Testis (tissue), 3 donors: ENCODE data around the gene RHCE. TPM values are rescaled to one million over a fixed set of nuclear protein-coding genes. Genes with fewer than 3 reads are reported as not detected.

Source experiments
- DNase-seq: peaks from one replicate; pipeline ENCODE4 v3.0.0-alpha.2; 2019
- H3K27ac ChIP-seq, 2 donors: fragments of 200-600 bp; sonication (generic); one replicate each; pipeline ENCODE4 v1.5.1; 2019
- H3K27me3 ChIP-seq: fragments of 200-600 bp; sonication (generic); one replicate; pipeline ENCODE4 v1.5.1; 2019
- H3K36me3 ChIP-seq: fragments of 200-600 bp; sonication (generic); one replicate; pipeline ENCODE4 v1.5.1; 2017; ENCODE audit warnings: low read depth; ENCODE audit errors: missing control alignments
- H3K4me1 ChIP-seq: fragments of 200-600 bp; sonication (generic); one replicate; pipeline ENCODE4 v1.5.1; 2019
- H3K4me3 ChIP-seq, 2 donors: fragments of 200-600 bp; sonication (generic); one replicate each; pipeline ENCODE4 v1.5.1; 2017 to 2019
- H3K9me3 ChIP-seq: fragments of 200-600 bp; sonication (generic); one replicate; pipeline ENCODE4 v1.5.1; 2017
- CTCF ChIP-seq, 3 experiments: fragments of 450-650 bp in 2 of 3; fragments of 200-600 bp in 1 of 3; sonication (generic) in 1 of 3; IDR thresholded peaks; one replicate each; pipeline ENCODE4 v1.5.1; 2016 to 2019; ENCODE audit warnings: antibody characterized with exemption in 3 of 3, mild to moderate bottlenecking in 2 of 3, moderate library complexity in 1 of 3
- POLR2A ChIP-seq: fragments of 450-650 bp; IDR thresholded peaks from one replicate; pipeline ENCODE4 v1.6.1; 2017; ENCODE audit warnings: antibody characterized with exemption, mild to moderate bottlenecking, moderate library complexity
- WGBS, 2 donors: methylation state at CpG; one replicate each; pipeline ENCODE4 v1.1.5; 2018; 5-methylcytosine and 5-hydroxymethylcytosine counted together
- intact Hi-C: fragments of 100-400 bp; cut with DNase I; formaldehyde crosslinking; loops from one replicate; pipeline ENCODE4 v1.15.1; 2023; ENCODE audit warnings: low total_unique reads
- polyA plus RNA-seq: library from polyadenylated mRNA; stranded (reverse); fragments of 350-450 nt; fragmentation: Illumina TruSeq; extraction: RNeasy Lipid Tissue Mini Kit (QIAGEN cat#74804); gene quantifications from one replicate; pipeline ENCODE4 v1.2.3, GENCODE V29; 2014; ENCODE audit warnings: low read depth, low replicate concordance; ENCODE audit not compliant: insufficient read depth
- total RNA-seq, 2 donors: library from RNA; depleted of rRNA; stranded (reverse); fragments of >200 nt; gene quantifications; one replicate each; pipeline ENCODE4 v1.2.3, GENCODE V29; 2016

RHCE gene
- total and polyA plus RNA-seq, 3 donors from 2014 or later = 1.2 to 4.2 (median 3.9) TPM

GRCh38 chr1:25360596-25361581 is 59.7 kb downstream of the RHCE start:
- Histone ChIP-seq H3K27me3 (no peaks in the 10 kb centered on the region), H3K36me3 (no peaks in the 10 kb centered on the region), H3K9me3 (no peaks in the 10 kb centered on the region), H3K4me3 (no peak overlapping the region), H3K4me1 (no peaks in the 10 kb centered on the region), H3K27ac (no peak overlapping the region)
- no peak for TF ChIP-seq CTCF (IDR thresholded peaks at IDR 0.05)
- no peak for TF ChIP-seq POLR2A
- intact Hi-C loops = no loop called here
- 89 to 95% methylated on average over 7 of the region's 7 CpGs for WGBS, 2 donors
- no peak for DNase-seq

DNA sequence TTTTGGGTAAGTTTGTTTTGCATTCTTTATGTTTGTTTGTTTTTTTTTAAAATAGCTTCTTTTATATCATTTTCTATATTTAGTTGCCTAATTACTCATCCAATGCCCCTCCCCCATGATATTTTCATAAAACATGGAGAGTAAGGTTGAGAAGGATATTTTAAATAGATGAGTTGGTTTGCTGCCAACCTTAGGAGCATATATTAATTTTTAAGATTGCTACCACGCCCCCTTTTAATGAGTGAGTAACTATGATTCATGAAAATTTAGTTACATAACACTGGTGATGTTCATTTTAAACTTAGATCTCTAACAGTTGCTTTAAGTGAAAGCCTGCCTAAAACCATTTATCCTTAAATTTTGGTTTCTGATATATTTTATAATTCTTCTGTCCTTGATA is 63.8 kb downstream of the RHCE start:
- Histone ChIP-seq H3K27me3 (no peaks in the 10 kb centered on the region), H3K27ac (no peak overlapping the region), H3K4me1 (no peaks in the 10 kb centered on the region), H3K36me3 (no peaks in the 10 kb centered on the region), H3K9me3 (no peaks in the 10 kb centered on the region), H3K4me3 (no peak overlapping the region)
- no peak for TF ChIP-seq POLR2A
- no peak for TF ChIP-seq CTCF (IDR thresholded peaks at IDR 0.05)
- intact Hi-C loops = no loop called here
- WGBS, 2 donors = 95 to 96% methylated on average over 1 of the region's 1 CpG
- no peak for DNase-seq

DNA sequence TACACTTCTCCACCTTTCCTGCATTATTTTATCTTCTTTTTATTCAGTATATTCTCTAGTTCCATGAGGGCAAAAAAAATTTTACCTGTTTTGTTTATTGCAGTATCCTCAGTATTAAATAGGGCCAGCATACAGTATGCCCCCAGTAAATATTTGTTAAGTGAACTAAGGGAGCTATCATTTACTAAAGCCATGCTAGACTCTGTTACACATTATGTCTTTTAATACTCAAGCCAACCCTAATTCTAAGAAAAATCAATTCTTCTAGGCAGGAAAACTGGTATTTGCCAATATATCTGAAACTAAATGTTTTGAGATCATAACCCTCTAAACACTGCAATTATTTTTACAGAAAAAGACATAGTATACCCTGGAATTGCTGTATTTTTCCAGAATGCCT is 64.2 kb downstream of the RHCE start:
- no peak for DNase-seq
- intact Hi-C loops = no loop called here
- no peaks in the 10 kb centered on the region for H3K27me3 ChIP-seq
- no peaks in the 10 kb centered on the region for H3K4me1 ChIP-seq
- no peaks in the 10 kb centered on the region for H3K36me3 ChIP-seq
- H3K9me3 ChIP-seq = no peaks in the 10 kb centered on the region
- no peak overlapping the region for H3K27ac ChIP-seq
- TF ChIP-seq CTCF (IDR thresholded peaks at IDR 0.05) = no peak
- no peak for TF ChIP-seq POLR2A
- H3K4me3 ChIP-seq = no peak overlapping the region

GRCh38 chr1:25355841-25356395 is 64.7 kb downstream of the RHCE start:
- intact Hi-C loops = no loop called here
- no peak for TF ChIP-seq CTCF (IDR thresholded peaks at IDR 0.05)
- no peak for TF ChIP-seq POLR2A
- H3K9me3 ChIP-seq = no peaks in the 10 kb centered on the region
- H3K27me3 ChIP-seq = no peaks in the 10 kb centered on the region
- no peak for DNase-seq
- H3K4me3 ChIP-seq = no peak overlapping the region
- 91 to 92% methylated on average over 6 of the region's 6 CpGs for WGBS, 2 donors
- H3K4me1 ChIP-seq = no peaks in the 10 kb centered on the region
- no peak overlapping the region for H3K27ac ChIP-seq
- H3K36me3 ChIP-seq = no peaks in the 10 kb centered on the region
